Measurements from ENCODE around the gene PCDH9.

PCDH9 gene

DNA sequence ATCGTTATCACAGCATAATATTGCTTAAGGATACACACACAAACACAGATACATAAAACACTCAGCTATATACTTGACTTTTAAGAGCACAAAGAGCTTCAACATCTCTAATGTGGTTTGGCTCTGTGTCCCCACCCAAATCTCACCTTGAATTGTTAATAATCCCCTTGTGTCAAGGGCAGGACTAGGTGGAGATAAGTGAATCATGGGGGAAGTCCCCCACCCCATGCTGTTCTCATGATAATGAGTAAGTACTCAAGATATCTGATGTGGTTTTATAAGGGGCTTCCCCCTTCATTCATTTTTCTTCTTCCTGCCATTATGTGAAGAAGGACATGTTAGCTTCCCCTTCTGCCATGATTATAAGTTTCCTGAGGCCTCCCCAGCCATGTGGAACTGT, 481.4 kb downstream of the PCDH9 start:
- no peak overlapping the region for H3K23ac ChIP-seq (ENCODE audit: low read length)
- H4K91ac ChIP-seq (ENCODE audit: low read depth, low read length): no peak overlapping the region
- no CpG with 5 or more reads among the region's 1 CpG for WGBS (ENCODE audit: extremely low coverage, insufficient coverage, insufficient read length)
- H3K4ac ChIP-seq (ENCODE audit: low read depth, low read length): no peak overlapping the region
- H3K4me1 ChIP-seq (ENCODE audit: control insufficient read depth in 1 of 2, insufficient read depth in 2 of 2, low read length in 2 of 2): no peaks in the 10 kb centered on the region
- DNase-seq: no peak
- H4K12ac ChIP-seq (ENCODE audit: low read depth, low read length): no peak overlapping the region
- no peak overlapping the region for H3K14ac ChIP-seq (ENCODE audit: low read length)
- no peaks in the 10 kb centered on the region for H3K27me3 ChIP-seq (ENCODE audit: insufficient read depth, low read length)
- no peaks in the 10 kb centered on the region for H3K79me1 ChIP-seq (ENCODE audit: low read length)
- H3K4me3 ChIP-seq (ENCODE audit: low read depth, low read length): no peak overlapping the region
- H3K27ac ChIP-seq (ENCODE audit: low read depth, low read length): no peak overlapping the region
- H3K18ac ChIP-seq (ENCODE audit: low read length): no peak overlapping the region
- H2AK5ac ChIP-seq (ENCODE audit: low read length): no peak overlapping the region
- H3K36me3 ChIP-seq (ENCODE audit: control insufficient read depth in 1 of 2, insufficient read depth in 2 of 2, low read length in 2 of 2): no peaks in the 10 kb centered on the region
- H3K79me2 ChIP-seq (ENCODE audit: control insufficient read depth, insufficient read depth, low read length, poor library complexity): no peaks in the 10 kb centered on the region
- no peak overlapping the region for H2BK120ac ChIP-seq (ENCODE audit: insufficient read depth, low read length, poor library complexity)
- H2BK5ac ChIP-seq (ENCODE audit: low read depth, low read length, poor library complexity): no peak overlapping the region
- H3K9me3 ChIP-seq (ENCODE audit: insufficient read depth, low read depth, low read length): no peaks in the 10 kb centered on the region
- no peak overlapping the region for H3K9ac ChIP-seq (ENCODE audit: low read length)
- no peak overlapping the region for H2BK12ac ChIP-seq (ENCODE audit: low read length)
- H3K4me2 ChIP-seq (ENCODE audit: low read length): no peak overlapping the region
- no peak overlapping the region for H2AFZ ChIP-seq (ENCODE audit: insufficient read depth, low read length, poor library complexity)
- H4K8ac ChIP-seq (ENCODE audit: low read depth, low read length): no peak overlapping the region

DNA sequence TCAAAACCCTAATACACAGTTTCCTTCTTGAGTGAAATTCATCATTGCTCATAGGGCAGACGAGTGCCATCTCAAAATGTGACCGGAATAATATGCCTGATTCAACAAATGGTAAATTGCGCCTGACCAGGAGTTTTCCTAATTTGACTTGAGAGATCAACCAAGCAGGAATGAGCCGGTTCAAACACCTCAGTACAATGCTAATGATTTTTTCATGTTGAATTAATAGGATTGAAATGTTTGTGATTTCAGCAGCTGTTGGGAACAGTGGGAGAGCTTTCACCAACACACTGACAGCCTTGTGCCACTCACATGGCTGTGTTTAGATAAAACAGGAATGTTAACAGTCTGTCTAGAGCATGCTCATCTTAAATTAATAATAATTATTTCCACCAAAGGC, 484.8 kb downstream of the PCDH9 start:
- Histone ChIP-seq H2BK120ac (ENCODE audit: insufficient read depth, low read length, poor library complexity) (no peak overlapping the region), H3K14ac (ENCODE audit: low read length) (no peak overlapping the region), H3K9ac (ENCODE audit: low read length) (no peak overlapping the region), H3K9me3 (ENCODE audit: insufficient read depth, low read depth, low read length) (no peaks in the 10 kb centered on the region), H3K4me3 (ENCODE audit: low read depth, low read length) (no peak overlapping the region), H3K4ac (ENCODE audit: low read depth, low read length) (no peak overlapping the region), H4K8ac (ENCODE audit: low read depth, low read length) (no peak overlapping the region), H3K23ac (ENCODE audit: low read length) (no peak overlapping the region), H3K4me1 (ENCODE audit: control insufficient read depth in 1 of 2, insufficient read depth in 2 of 2, low read length in 2 of 2) (no peaks in the 10 kb centered on the region), H3K4me2 (ENCODE audit: low read length) (no peak overlapping the region), H4K12ac (ENCODE audit: low read depth, low read length) (no peak overlapping the region), H2AFZ (ENCODE audit: insufficient read depth, low read length, poor library complexity) (no peak overlapping the region), H3K79me1 (ENCODE audit: low read length) (no peaks in the 10 kb centered on the region), H3K27ac (ENCODE audit: low read depth, low read length) (no peak overlapping the region), H3K27me3 (ENCODE audit: insufficient read depth, low read length) (no peaks in the 10 kb centered on the region), H2AK5ac (ENCODE audit: low read length) (no peak overlapping the region), H3K18ac (ENCODE audit: low read length) (no peak overlapping the region), H3K36me3 (ENCODE audit: control insufficient read depth in 1 of 2, insufficient read depth in 2 of 2, low read length in 2 of 2) (no peaks in the 10 kb centered on the region), H2BK5ac (ENCODE audit: low read depth, low read length, poor library complexity) (no peak overlapping the region), H2BK12ac (ENCODE audit: low read length) (no peak overlapping the region), H3K79me2 (ENCODE audit: control insufficient read depth, insufficient read depth, low read length, poor library complexity) (no peaks in the 10 kb centered on the region), H4K91ac (ENCODE audit: low read depth, low read length) (no peak overlapping the region)
- no CpG with 5 or more reads among the region's 4 CpGs for WGBS (ENCODE audit: extremely low coverage, insufficient coverage, insufficient read length)
- DNase-seq: no peak

DNA sequence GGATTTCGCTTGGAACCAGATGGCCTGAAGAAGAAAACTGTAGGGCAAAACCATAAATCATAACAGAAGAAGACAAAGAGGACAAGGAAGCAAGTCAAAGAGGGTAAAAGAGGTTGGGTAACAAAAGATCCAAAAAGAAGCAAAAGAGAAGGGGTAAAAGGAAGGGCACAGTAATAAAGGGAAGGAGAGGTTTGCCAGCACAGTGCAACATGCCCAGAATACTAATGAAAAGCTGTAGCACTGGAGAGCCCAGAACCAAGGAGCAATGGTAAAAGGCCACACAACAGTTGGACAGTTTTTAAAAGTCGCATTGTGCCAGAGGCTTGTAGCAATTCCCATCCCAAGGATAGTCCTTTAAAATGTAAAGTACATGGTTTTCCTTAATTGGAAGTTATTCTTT, 506.6 kb downstream of the PCDH9 start:
- Histone ChIP-seq H4K12ac (ENCODE audit: low read depth, low read length) (no peak overlapping the region), H3K23ac (ENCODE audit: low read length) (no peak overlapping the region), H2AFZ (ENCODE audit: insufficient read depth, low read length, poor library complexity) (no peak overlapping the region), H3K27ac (ENCODE audit: low read depth, low read length) (no peak overlapping the region), H3K27me3 (ENCODE audit: insufficient read depth, low read length) (no peaks in the 10 kb centered on the region), H3K79me2 (ENCODE audit: control insufficient read depth, insufficient read depth, low read length, poor library complexity) (no peaks in the 10 kb centered on the region), H3K4me1 (ENCODE audit: control insufficient read depth in 1 of 2, insufficient read depth in 2 of 2, low read length in 2 of 2) (no peaks in the 10 kb centered on the region), H4K91ac (ENCODE audit: low read depth, low read length) (no peak overlapping the region), H3K36me3 (ENCODE audit: control insufficient read depth in 1 of 2, insufficient read depth in 2 of 2, low read length in 2 of 2) (no peaks in the 10 kb centered on the region), H3K9ac (ENCODE audit: low read length) (no peak overlapping the region), H3K4me3 (ENCODE audit: low read depth, low read length) (no peak overlapping the region), H2BK12ac (ENCODE audit: low read length) (no peak overlapping the region), H2BK120ac (ENCODE audit: insufficient read depth, low read length, poor library complexity) (no peak overlapping the region), H3K4me2 (ENCODE audit: low read length) (no peak overlapping the region), H3K79me1 (ENCODE audit: low read length) (no peaks in the 10 kb centered on the region), H2BK5ac (ENCODE audit: low read depth, low read length, poor library complexity) (no peak overlapping the region), H3K9me3 (ENCODE audit: insufficient read depth, low read depth, low read length) (no peaks in the 10 kb centered on the region), H4K8ac (ENCODE audit: low read depth, low read length) (no peak overlapping the region), H3K14ac (ENCODE audit: low read length) (no peak overlapping the region), H2AK5ac (ENCODE audit: low read length) (no peak overlapping the region), H3K18ac (ENCODE audit: low read length) (no peak overlapping the region), H3K4ac (ENCODE audit: low read depth, low read length) (no peak overlapping the region)
- no CpG with 5 or more reads among the region's 2 CpGs for WGBS (ENCODE audit: extremely low coverage, insufficient coverage, insufficient read length)
- DNase-seq: no peak

DNA sequence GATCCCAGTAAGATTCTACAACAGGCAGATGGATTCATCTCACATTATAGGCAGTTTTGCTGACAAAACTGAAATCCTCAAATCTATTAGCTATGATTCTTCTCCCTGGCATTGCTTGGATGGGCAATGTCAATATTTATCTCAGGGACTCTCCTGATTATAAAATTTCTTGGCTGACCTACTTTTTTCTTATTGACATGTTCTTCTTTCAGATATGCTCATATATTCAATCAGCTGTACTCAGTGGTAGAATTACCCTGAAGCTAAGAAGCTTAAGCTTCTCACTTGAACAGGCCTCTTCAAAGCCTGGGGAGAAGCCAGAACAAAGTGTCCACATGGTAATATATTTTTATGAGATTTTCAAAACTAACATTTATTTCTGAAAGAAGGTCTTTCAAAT, 513.6 kb downstream of the PCDH9 start:
- H3K14ac ChIP-seq (ENCODE audit: low read length): no peak overlapping the region
- H3K4ac ChIP-seq (ENCODE audit: low read depth, low read length): no peak overlapping the region
- no peak overlapping the region for H2BK12ac ChIP-seq (ENCODE audit: low read length)
- no peak overlapping the region for H3K9ac ChIP-seq (ENCODE audit: low read length)
- H2BK120ac ChIP-seq (ENCODE audit: insufficient read depth, low read length, poor library complexity): no peak overlapping the region
- H3K18ac ChIP-seq (ENCODE audit: low read length): no peak overlapping the region
- H3K4me3 ChIP-seq (ENCODE audit: low read depth, low read length): no peak overlapping the region
- no peak overlapping the region for H3K23ac ChIP-seq (ENCODE audit: low read length)
- no peaks in the 10 kb centered on the region for H3K79me1 ChIP-seq (ENCODE audit: low read length)
- no peak overlapping the region for H2AFZ ChIP-seq (ENCODE audit: insufficient read depth, low read length, poor library complexity)
- H3K9me3 ChIP-seq (ENCODE audit: insufficient read depth, low read depth, low read length): no peaks in the 10 kb centered on the region
- no peak overlapping the region for H3K4me2 ChIP-seq (ENCODE audit: low read length)
- H2AK5ac ChIP-seq (ENCODE audit: low read length): no peak overlapping the region
- no peak overlapping the region for H2BK5ac ChIP-seq (ENCODE audit: low read depth, low read length, poor library complexity)
- no peaks in the 10 kb centered on the region for H3K27me3 ChIP-seq (ENCODE audit: insufficient read depth, low read length)
- no peaks in the 10 kb centered on the region for H3K4me1 ChIP-seq (ENCODE audit: control insufficient read depth in 1 of 2, insufficient read depth in 2 of 2, low read length in 2 of 2)
- DNase-seq: no peak
- no peaks in the 10 kb centered on the region for H3K36me3 ChIP-seq (ENCODE audit: control insufficient read depth in 1 of 2, insufficient read depth in 2 of 2, low read length in 2 of 2)
- no peak overlapping the region for H3K27ac ChIP-seq (ENCODE audit: low read depth, low read length)
- H4K8ac ChIP-seq (ENCODE audit: low read depth, low read length): no peak overlapping the region
- no peaks in the 10 kb centered on the region for H3K79me2 ChIP-seq (ENCODE audit: control insufficient read depth, insufficient read depth, low read length, poor library complexity)
- H4K12ac ChIP-seq (ENCODE audit: low read depth, low read length): no peak overlapping the region
- no peak overlapping the region for H4K91ac ChIP-seq (ENCODE audit: low read depth, low read length)

DNA sequence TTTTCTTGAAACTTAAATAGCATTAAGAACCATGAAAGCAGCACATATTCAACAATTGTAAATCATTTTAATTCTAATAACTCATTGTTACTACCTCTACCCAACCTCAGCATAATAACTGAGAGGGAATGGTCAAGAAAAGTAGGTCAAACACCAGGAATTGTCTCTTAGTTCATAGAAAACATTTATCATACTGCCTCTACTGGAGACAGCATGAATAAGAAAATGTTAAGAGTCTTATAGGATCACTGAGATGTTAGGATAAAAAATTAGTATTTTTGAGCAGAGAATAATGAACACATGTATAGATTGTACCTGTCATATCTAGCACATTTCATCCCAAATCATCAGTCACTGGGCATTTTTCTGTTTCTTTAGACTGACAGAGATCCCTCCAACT, 515.3 kb downstream of the PCDH9 start:
- Histone ChIP-seq H3K79me2 (ENCODE audit: control insufficient read depth, insufficient read depth, low read length, poor library complexity) (no peaks in the 10 kb centered on the region), H3K79me1 (ENCODE audit: low read length) (no peaks in the 10 kb centered on the region), H2AFZ (ENCODE audit: insufficient read depth, low read length, poor library complexity) (no peak overlapping the region), H4K8ac (ENCODE audit: low read depth, low read length) (no peak overlapping the region), H3K27ac (ENCODE audit: low read depth, low read length) (no peak overlapping the region), H3K36me3 (ENCODE audit: control insufficient read depth in 1 of 2, insufficient read depth in 2 of 2, low read length in 2 of 2) (no peaks in the 10 kb centered on the region), H3K23ac (ENCODE audit: low read length) (no peak overlapping the region), H3K4me1 (ENCODE audit: control insufficient read depth in 1 of 2, insufficient read depth in 2 of 2, low read length in 2 of 2) (no peaks in the 10 kb centered on the region), H3K9me3 (ENCODE audit: insufficient read depth, low read depth, low read length) (no peaks in the 10 kb centered on the region), H4K91ac (ENCODE audit: low read depth, low read length) (no peak overlapping the region), H3K4me2 (ENCODE audit: low read length) (no peak overlapping the region), H2BK120ac (ENCODE audit: insufficient read depth, low read length, poor library complexity) (no peak overlapping the region), H2BK12ac (ENCODE audit: low read length) (no peak overlapping the region), H2AK5ac (ENCODE audit: low read length) (no peak overlapping the region), H3K27me3 (ENCODE audit: insufficient read depth, low read length) (no peaks in the 10 kb centered on the region), H4K12ac (ENCODE audit: low read depth, low read length) (no peak overlapping the region), H3K4me3 (ENCODE audit: low read depth, low read length) (no peak overlapping the region), H3K4ac (ENCODE audit: low read depth, low read length) (no peak overlapping the region), H3K18ac (ENCODE audit: low read length) (no peak overlapping the region), H3K14ac (ENCODE audit: low read length) (no peak overlapping the region), H2BK5ac (ENCODE audit: low read depth, low read length, poor library complexity) (no peak overlapping the region), H3K9ac (ENCODE audit: low read length) (no peak overlapping the region)
- no peak for DNase-seq

Measured in trophoblast cell (in vitro differentiated cells and primary cell).